Skeletal muscle tissue (tissue), 4 donors: ENCODE measurements around the gene POLR3K. TPM values are rescaled to one million over a fixed set of nuclear protein-coding genes. Genes with fewer than 3 reads are reported as not detected.

Experiments
- H3K27ac ChIP-seq: one replicate; pipeline ENCODE4 v1.7.0; 2013; ENCODE audit warnings: mild to moderate bottlenecking, low read depth, low read length, inconsistent platforms
- H3K27me3 ChIP-seq, 3 donors: one replicate each; pipeline ENCODE4 v1.7.0; 2013; ENCODE audit warnings: low read length in 3 of 3; ENCODE audit not compliant: control insufficient read depth in 3 of 3, insufficient read depth in 3 of 3
- H3K36me3 ChIP-seq, 3 donors: one replicate each; pipeline ENCODE4 v1.7.0; 2013; ENCODE audit warnings: low read length in 3 of 3; ENCODE audit not compliant: control insufficient read depth in 3 of 3, insufficient read depth in 3 of 3
- H3K4me1 ChIP-seq, 3 donors: one replicate each; pipeline ENCODE4 v1.7.0; 2013; ENCODE audit warnings: low read length in 3 of 3, mild to moderate bottlenecking in 3 of 3; ENCODE audit not compliant: control insufficient read depth in 3 of 3, insufficient read depth in 3 of 3
- H3K4me3 ChIP-seq, 3 donors: one replicate each; pipeline ENCODE4 v1.7.0; 2013; ENCODE audit warnings: low read length in 3 of 3
- H3K9ac ChIP-seq, 3 donors: one replicate each; pipeline ENCODE4 v1.7.0; 2013; ENCODE audit warnings: low read length in 3 of 3, mild to moderate bottlenecking in 3 of 3, moderate library complexity in 2 of 3, low read depth in 1 of 3
- H3K9me3 ChIP-seq, 3 donors: one replicate each; pipeline ENCODE4 v1.7.0; 2013; ENCODE audit warnings: low read length in 3 of 3; ENCODE audit not compliant: control insufficient read depth in 3 of 3
- total RNA-seq: library from RNA; depleted of rRNA; stranded (reverse); fragments of >200 nt; gene quantifications from one replicate; pipeline ENCODE4 v1.2.3, GENCODE V29; 2014
- donor health status: Osteomylitis.

The POLR3K gene
- total RNA-seq, 1 donor from 2014 or later: 4.2 TPM

GRCh38 chr16:79151-80054, 26.0 kb upstream of the POLR3K start:
- Histone ChIP-seq H3K27me3 (no peaks in the 10 kb centered on the region), H3K27ac (peak overlapping the region; percentile 86), H3K9ac (peak overlapping the region; percentile 73 to 98 (median 82)), H3K9me3 (no peaks in the 10 kb centered on the region), H3K4me3 (peak overlapping the region; percentile 71 to 91 (median 82)), H3K36me3 (peaks cover 12 to 29% (median 15%) of the 10 kb centered on the region in 3 donors), H3K4me1 (peaks cover 44 to 58% (median 54%) of the 10 kb centered on the region in 3 donors)

- Histone ChIP-seq H3K4me1 (peaks cover 45 to 58% (median 54%) of the 10 kb centered on the region in 3 donors), H3K27ac (peak overlapping the region; percentile 86), H3K9ac (peak overlapping the region; percentile 73 to 98 (median 82)), H3K27me3 (no peaks in the 10 kb centered on the region), H3K4me3 (peak overlapping the region; percentile 71 to 91 (median 82)), H3K9me3 (no peaks in the 10 kb centered on the region), H3K36me3 (peaks cover 4 to 25% (median 15%) of the 10 kb centered on the region in 3 donors)
Measured at GRCh38 chr16:78444-79150, 25.2 kb upstream of the POLR3K start.

DNA sequence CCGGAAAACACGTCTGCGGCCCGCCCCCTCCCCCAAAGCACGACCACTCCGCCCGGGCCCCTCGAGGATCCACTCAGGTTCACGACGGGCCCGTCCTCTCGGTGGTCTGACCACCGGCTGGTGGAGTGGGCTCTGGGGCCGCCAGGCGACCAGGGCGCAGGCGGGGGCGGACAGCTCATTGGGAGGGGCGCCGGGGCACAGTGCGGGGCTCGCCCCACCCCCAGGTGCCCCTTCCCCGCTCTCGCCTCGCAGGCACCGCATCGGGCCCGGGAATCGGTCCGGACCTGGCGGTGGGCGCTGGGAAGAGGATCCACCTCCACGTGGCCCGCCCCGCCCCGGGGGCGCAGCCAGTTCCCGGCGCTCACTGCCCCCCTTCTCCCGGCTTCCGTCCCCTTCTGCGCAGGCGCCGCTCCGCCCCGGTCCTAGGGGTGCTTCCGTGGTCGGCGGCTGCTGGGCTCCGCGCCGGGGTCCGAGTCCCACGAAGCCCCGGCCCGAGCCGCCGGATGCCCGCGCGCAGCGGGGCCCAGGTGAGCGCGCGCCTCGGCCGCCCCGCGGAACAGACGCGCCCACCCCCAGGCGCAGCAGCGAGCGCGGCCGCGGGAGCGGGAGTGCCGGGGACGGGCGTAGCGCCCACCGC, 24.5 kb upstream of the POLR3K start, which contains the start of gene MPG:
Gene MPG, plus strand, starts transcription at position 419 of the 637 bp plus-strand sequence. Its CDS starts 85 bp downstream, at position 504.
- peaks cover 48 to 64% (median 60%) of the 10 kb centered on the region in 3 donors for H3K4me1 ChIP-seq
- peak within 1 kb of the TSS; percentile 71 to 91 (median 82) for H3K4me3 ChIP-seq
- no peaks in the 10 kb centered on the region for H3K9me3 ChIP-seq
- peaks cover 4 to 21% (median 15%) of the 10 kb centered on the region in 3 donors for H3K36me3 ChIP-seq
- H3K27me3 ChIP-seq: no peaks in the 10 kb centered on the region
- peak within 1 kb of the TSS; percentile 86 for H3K27ac ChIP-seq
- peak within 1 kb of the TSS; percentile 73 to 98 (median 82) for H3K9ac ChIP-seq

- H3K9ac ChIP-seq: peak overlapping the region; percentile 43 to 98 (median 82)
- H3K27ac ChIP-seq: peak overlapping the region; percentile 86
- peaks cover 4 to 17% (median 11%) of the 10 kb centered on the region in 3 donors for H3K36me3 ChIP-seq
- peaks cover 52 to 68% (median 64%) of the 10 kb centered on the region in 3 donors for H3K4me1 ChIP-seq
- H3K27me3 ChIP-seq: no peaks in the 10 kb centered on the region
- peak overlapping the region; percentile 48 to 91 (median 82) for H3K4me3 ChIP-seq
- H3K9me3 ChIP-seq: no peaks in the 10 kb centered on the region
Measured at GRCh38 chr16:77273-77806, 23.9 kb upstream of the POLR3K start.

DNA sequence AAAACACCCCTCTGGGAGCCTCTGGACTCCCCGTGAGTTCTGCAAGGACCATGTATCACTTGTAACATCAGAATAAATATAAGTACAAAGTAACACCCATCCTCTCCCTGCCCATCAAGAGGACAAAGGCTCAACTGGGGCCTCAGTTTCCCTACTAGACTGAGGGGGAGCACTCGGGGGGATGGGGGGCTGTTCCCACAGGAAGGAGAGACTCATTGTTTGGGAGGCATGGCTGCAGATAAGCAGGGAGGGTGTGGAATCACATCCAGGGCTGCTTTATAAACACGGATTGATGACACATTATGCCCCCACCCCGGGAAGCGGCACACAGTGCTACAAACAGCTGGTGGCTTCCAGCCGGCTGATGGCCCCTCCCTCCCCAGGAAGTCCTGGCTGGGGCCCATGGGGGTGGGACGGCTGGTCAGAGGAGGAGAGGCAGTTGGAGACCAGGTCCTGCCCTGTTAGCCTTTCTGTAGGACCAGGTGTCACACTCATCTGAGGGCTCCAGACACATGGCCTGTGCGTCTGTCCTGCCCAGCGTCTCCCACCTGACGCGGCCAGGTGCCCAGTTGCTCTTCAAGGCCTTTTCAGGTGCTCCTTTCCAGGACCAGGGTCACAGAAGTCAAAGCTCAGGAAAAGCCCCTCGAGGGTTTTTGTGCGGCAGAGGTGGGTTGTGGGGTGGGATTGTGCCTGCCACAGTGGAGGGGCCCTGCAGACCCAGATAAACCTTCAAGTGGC, 23.3 kb upstream of the POLR3K start:
- no peaks in the 10 kb centered on the region for H3K27me3 ChIP-seq
- peaks cover 53 to 69% (median 67%) of the 10 kb centered on the region in 3 donors for H3K4me1 ChIP-seq
- H3K9ac ChIP-seq: peak overlapping the region; percentile 43 to 98 (median 45)
- peak overlapping the region; percentile 86 for H3K27ac ChIP-seq
- peak overlapping the region; percentile 48 to 91 (median 82) for H3K4me3 ChIP-seq
- H3K36me3 ChIP-seq: peaks cover 4 to 16% (median 11%) of the 10 kb centered on the region in 3 donors
- no peaks in the 10 kb centered on the region for H3K9me3 ChIP-seq

DNA sequence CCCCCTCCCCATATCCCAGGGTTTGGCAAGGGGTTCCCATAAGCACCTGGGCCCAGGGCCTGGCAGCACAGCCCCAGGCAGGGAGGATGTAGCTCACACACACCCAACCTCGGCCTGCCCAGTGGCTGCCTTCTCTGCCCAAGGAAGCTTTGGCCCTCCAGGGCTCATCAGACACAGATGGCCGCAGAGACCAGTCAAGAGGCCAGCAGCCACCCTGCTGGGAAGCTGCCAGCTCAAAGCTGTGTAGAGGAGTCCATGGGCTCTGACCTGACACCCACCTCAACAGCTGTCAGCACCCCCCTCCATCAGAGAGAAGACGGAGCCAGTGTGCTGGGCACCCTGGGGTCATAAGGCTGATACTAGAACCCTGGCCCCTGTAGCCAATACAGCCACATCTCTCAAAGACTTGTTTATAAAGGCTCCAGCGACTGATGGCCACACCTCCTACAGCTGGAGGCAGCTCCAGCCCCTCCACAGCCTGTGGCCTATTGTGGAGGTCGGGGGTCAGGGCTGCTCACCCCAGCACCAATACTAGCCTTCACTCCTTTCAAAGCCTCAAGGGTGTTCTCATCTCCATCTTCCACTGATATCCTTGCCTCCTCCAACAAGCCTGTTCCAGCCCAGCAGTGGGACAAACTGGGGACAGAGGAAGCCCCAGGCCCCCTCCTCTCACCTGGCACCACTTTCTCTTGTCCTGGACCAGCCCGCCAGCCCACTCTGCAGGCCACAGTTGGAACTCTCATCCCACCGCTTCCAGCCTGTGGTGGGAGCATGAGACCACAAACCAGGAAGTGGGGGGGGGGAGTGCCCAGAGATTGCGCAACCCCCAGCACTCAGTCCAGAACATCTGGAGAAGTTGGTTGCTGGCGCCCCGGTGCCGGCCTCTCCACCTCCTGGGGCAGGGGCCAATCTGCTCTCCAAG, 22.4 kb upstream of the POLR3K start:
- H3K9ac ChIP-seq: peak overlapping the region in 2 of 3 donors; percentile 33 to 45
- peak overlapping the region in 1 of 3 donors; percentile 91 for H3K4me3 ChIP-seq
- H3K4me1 ChIP-seq: peaks cover 62 to 75% (median 75%) of the 10 kb centered on the region in 3 donors
- H3K27ac ChIP-seq: peak overlapping the region; percentile 86
- peaks cover 2 to 15% (median 11%) of the 10 kb centered on the region in 3 donors for H3K36me3 ChIP-seq
- H3K9me3 ChIP-seq: no peaks in the 10 kb centered on the region
- no peaks in the 10 kb centered on the region for H3K27me3 ChIP-seq

DNA sequence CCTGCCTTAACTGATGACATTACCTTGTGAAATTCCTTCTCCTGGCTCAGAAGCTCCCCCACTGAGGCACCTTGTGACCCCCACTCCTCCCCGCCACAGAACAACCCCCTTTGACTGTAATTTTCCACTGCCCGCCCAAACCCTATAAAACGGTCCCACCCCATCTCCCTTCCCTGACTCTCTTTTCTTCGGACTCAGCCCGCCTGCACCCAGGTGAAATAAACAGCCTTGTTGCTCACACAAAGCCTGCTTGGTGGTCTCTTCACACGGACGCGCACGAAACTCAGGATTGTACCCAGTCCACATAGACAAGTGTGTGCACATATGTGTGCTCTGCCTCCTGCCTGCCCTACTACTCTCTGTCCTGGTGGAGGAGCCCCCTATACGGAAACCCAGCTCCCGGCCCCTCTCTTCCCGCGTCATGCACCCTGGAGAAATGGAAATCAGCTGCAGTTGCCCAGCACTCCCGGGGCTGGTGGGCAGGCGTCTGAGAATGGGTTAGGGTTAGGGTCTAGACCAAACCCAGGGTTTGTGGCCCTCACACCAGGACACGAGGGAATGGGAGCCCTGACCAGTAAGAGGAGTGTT, 21.4 kb upstream of the POLR3K start:
- Histone ChIP-seq H3K4me3 (no peak overlapping the region), H3K9ac (peak overlapping the region in 1 of 3 donors; percentile 40), H3K27me3 (no peaks in the 10 kb centered on the region), H3K36me3 (peaks cover 0 to 7% (median 3%) of the 10 kb centered on the region in 3 donors), H3K9me3 (no peaks in the 10 kb centered on the region), H3K27ac (peak overlapping the region; percentile 86), H3K4me1 (peaks cover 72 to 83% (median 81%) of the 10 kb centered on the region in 3 donors)
